Liver (tissue), 9 donors: Measurements from ENCODE around the gene HPS6. TPM values are rescaled to one million over a fixed set of nuclear protein-coding genes. Genes with fewer than 3 reads are reported as not detected.

Experiments
- DNase-seq: peaks from one replicate; pipeline ENCODE4 v3.0.0-alpha.2; 2017; ENCODE audit warnings: low spot score
- H3K27ac ChIP-seq, 2 donors: one replicate each; pipeline ENCODE4 v1.7.0; 2013; ENCODE audit warnings: inconsistent platforms in 2 of 2, low read length in 2 of 2, control low read depth in 1 of 2, low read depth in 1 of 2, mild to moderate bottlenecking in 1 of 2
- H3K27me3 ChIP-seq, 4 donors: one replicate each; pipeline versions ENCODE4 v1.6.1 to v1.7.0; 2013; ENCODE audit warnings: low read length in 3 of 4, inconsistent platforms in 1 of 4, mild to moderate bottlenecking in 1 of 4, moderate library complexity in 1 of 4; ENCODE audit not compliant: control insufficient read depth in 4 of 4, insufficient read depth in 4 of 4
- H3K36me3 ChIP-seq, 4 donors: one replicate each; pipeline versions ENCODE4 v1.6.1 to v1.7.0; 2013; ENCODE audit warnings: low read length in 3 of 4, mild to moderate bottlenecking in 3 of 4, low read depth in 1 of 4, moderate library complexity in 1 of 4; ENCODE audit not compliant: control insufficient read depth in 4 of 4, insufficient read depth in 3 of 4
- H3K4me1 ChIP-seq, 4 donors: one replicate each; pipeline versions ENCODE4 v1.6.1 to v1.7.0; 2013; ENCODE audit warnings: low read length in 3 of 4, mild to moderate bottlenecking in 3 of 4, moderate library complexity in 1 of 4; ENCODE audit not compliant: control insufficient read depth in 4 of 4, insufficient read depth in 4 of 4
- H3K4me3 ChIP-seq, 3 donors: one replicate each; pipeline versions ENCODE4 v1.6.1 to v1.7.0; 2013; ENCODE audit warnings: low read length in 3 of 3, control low read depth in 1 of 3, low read depth in 1 of 3, mild to moderate bottlenecking in 1 of 3
- H3K9ac ChIP-seq, 2 donors: one replicate each; pipeline ENCODE4 v1.7.0; 2013; ENCODE audit warnings: low read length in 2 of 2, mild to moderate bottlenecking in 2 of 2, moderate library complexity in 2 of 2, control low read depth in 1 of 2, low read depth in 1 of 2
- H3K9me3 ChIP-seq, 4 donors: one replicate each; pipeline versions ENCODE4 v1.6.1 to v1.7.0; 2013; ENCODE audit warnings: low read length in 3 of 4; ENCODE audit not compliant: control insufficient read depth in 4 of 4
- FOXA1 ChIP-seq: IDR thresholded peaks from 2 replicates; pipeline ENCODE4 v1.6.1; 2016; ENCODE audit warnings: antibody characterized with exemption
- FOXA2 ChIP-seq: IDR thresholded peaks from 2 replicates; pipeline ENCODE4 v1.6.1; 2016; ENCODE audit warnings: antibody characterized with exemption
- GABPA ChIP-seq, 2 donors: IDR thresholded peaks in 1 of 2; conservative IDR thresholded peaks in 1 of 2; 2 replicates each; pipeline ENCODE4 v1.6.1; 2016; ENCODE audit warnings: antibody characterized with exemption in 2 of 2, mild to moderate bottlenecking in 1 of 2, moderate library complexity in 1 of 2
- HNF4A ChIP-seq, 2 donors: conservative IDR thresholded peaks; 2 replicates each; pipeline ENCODE4 v1.6.1; 2016; ENCODE audit warnings: antibody characterized with exemption in 2 of 2, mild to moderate bottlenecking in 2 of 2
- HNF4G ChIP-seq: IDR thresholded peaks from 2 replicates; pipeline ENCODE4 v1.6.1; 2016; ENCODE audit warnings: antibody characterized with exemption
- JUND ChIP-seq, 2 donors: IDR thresholded peaks; 2 replicates each; pipeline ENCODE4 v1.6.1; 2016; ENCODE audit warnings: antibody characterized with exemption in 2 of 2
- MAX ChIP-seq: IDR thresholded peaks from 2 replicates; pipeline ENCODE4 v1.6.1; 2016; ENCODE audit warnings: antibody characterized with exemption
- RAD21 ChIP-seq, 2 donors: IDR thresholded peaks; 2 replicates each; pipeline ENCODE4 v1.6.1; 2016; ENCODE audit warnings: antibody characterized with exemption in 2 of 2, mild to moderate bottlenecking in 2 of 2
- REST ChIP-seq: IDR thresholded peaks from 2 replicates; pipeline ENCODE4 v1.6.1; 2016; ENCODE audit warnings: antibody characterized with exemption, mild to moderate bottlenecking
- YY1 ChIP-seq: IDR thresholded peaks from 2 replicates; pipeline ENCODE4 v1.6.1; 2016; ENCODE audit warnings: antibody characterized with exemption, mild to moderate bottlenecking
- WGBS: extraction: QIAGEN DNeasy Blood & Tissue Kit; methylation state at CpG from one replicate; pipeline ENCODE4 v1.1.7; 2013; 5-methylcytosine and 5-hydroxymethylcytosine counted together
- polyA plus RNA-seq, 2 donors: library from polyadenylated mRNA; stranded (reverse) in 1 of 2; unstranded in 1 of 2; fragments of 200-250 nt in 1 of 2; fragments of >200 nt in 1 of 2; fragmentation: Nextera tagmentation in 1 of 2; extraction: Ambion mirVana in 1 of 2; gene quantifications; one replicate each; pipeline versions ENCODE4 v1.2.1 to v1.2.3, GENCODE V29; 2013 to 2015
- total RNA-seq, 2 donors: library from RNA; depleted of rRNA; stranded (reverse); fragments of >200 nt; gene quantifications; one replicate each; pipeline ENCODE4 v1.2.3, GENCODE V29; 2014
- TF ChIP-seq, protein P1 (sequence below): IDR thresholded peaks from 2 replicates; pipeline ENCODE4 v1.6.1; 2016; ENCODE audit warnings: antibody characterized with exemption
- donor health status: healthy.
- donor health status: healthy.
- donor health status: healthy.
- donor health status: healthy.
- donor health status: healthy.

The HPS6 gene
- total and polyA plus RNA-seq, 4 donors: 2.5 to 13.7 (median 10.0) TPM

DNA sequence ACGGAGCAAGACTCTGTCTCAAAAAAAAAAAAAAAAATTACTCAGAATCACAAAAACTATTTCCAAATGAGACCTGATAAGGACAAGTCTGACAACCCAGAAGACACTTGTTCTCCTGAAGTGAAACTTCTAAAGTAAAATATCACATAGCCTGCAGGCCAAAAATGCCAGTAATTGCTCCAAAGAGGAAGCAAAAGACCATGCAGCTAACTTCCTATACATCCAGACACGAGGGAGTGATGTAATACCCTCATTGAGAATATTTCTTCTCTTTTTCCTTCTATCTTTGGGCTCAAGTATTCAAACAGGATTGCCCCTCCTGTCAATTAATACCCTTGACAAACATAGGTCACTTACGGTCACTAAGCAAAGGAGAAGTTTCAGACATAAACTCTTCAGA, 40.4 kb upstream of the HPS6 start:
- H3K9me3 ChIP-seq: no peaks in the 10 kb centered on the region
- H3K4me3 ChIP-seq: no peak overlapping the region
- 82% methylated on average over 3 of the region's 3 CpGs for WGBS
- H3K9ac ChIP-seq: no peak overlapping the region
- no peak overlapping the region for H3K27ac ChIP-seq
- no peaks in the 10 kb centered on the region for H3K27me3 ChIP-seq
- TF ChIP-seq HNF4A (conservative IDR thresholded peaks at IDR 0.05): no peak
- no peak for TF ChIP-seq RAD21 (IDR thresholded peaks at IDR 0.05)
- TF ChIP-seq JUND (IDR thresholded peaks at IDR 0.05): no peak
- TF ChIP-seq HNF4G: no peak
- TF ChIP-seq REST: no peak
- TF ChIP-seq, protein P1, sequence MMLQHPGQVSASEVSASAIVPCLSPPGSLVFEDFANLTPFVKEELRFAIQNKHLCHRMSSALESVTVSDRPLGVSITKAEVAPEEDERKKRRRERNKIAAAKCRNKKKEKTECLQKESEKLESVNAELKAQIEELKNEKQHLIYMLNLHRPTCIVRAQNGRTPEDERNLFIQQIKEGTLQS: no peak
- TF ChIP-seq FOXA1: no peak
- DNase-seq: no peak
- no peaks in the 10 kb centered on the region for H3K4me1 ChIP-seq
- peaks cover 3 to 46% (median 30%) of the 10 kb centered on the region in 4 donors for H3K36me3 ChIP-seq

GRCh38 chr10:102027261-102027660, 37.9 kb upstream of the HPS6 start:
- H3K4me3 ChIP-seq: no peak overlapping the region
- H3K9ac ChIP-seq: no peak overlapping the region
- no peaks in the 10 kb centered on the region for H3K27me3 ChIP-seq
- H3K36me3 ChIP-seq: peaks cover 4 to 56% (median 39%) of the 10 kb centered on the region in 4 donors
- no peak for DNase-seq
- H3K27ac ChIP-seq: no peak overlapping the region
- TF ChIP-seq GABPA (IDR thresholded peaks at IDR 0.05 in 1 of 2, conservative IDR thresholded peaks at IDR 0.05 in 1 of 2) (no peak), REST (no peak), MAX (no peak), YY1 (no peak), FOXA2 (no peak), FOXA1 (no peak)
- TF ChIP-seq, protein P1: no peak
- H3K9me3 ChIP-seq: no peaks in the 10 kb centered on the region
- no peaks in the 10 kb centered on the region for H3K4me1 ChIP-seq
- WGBS: 94% methylated on average over 2 of the region's 2 CpGs
